ENCODE measurements around the gene GUK1. TPM values are rescaled to one million over a fixed set of nuclear protein-coding genes. Genes with fewer than 3 reads are reported as not detected.

GUK1 gene
- total RNA-seq, 1 donor from 2014 or later: 87.7 TPM

DNA sequence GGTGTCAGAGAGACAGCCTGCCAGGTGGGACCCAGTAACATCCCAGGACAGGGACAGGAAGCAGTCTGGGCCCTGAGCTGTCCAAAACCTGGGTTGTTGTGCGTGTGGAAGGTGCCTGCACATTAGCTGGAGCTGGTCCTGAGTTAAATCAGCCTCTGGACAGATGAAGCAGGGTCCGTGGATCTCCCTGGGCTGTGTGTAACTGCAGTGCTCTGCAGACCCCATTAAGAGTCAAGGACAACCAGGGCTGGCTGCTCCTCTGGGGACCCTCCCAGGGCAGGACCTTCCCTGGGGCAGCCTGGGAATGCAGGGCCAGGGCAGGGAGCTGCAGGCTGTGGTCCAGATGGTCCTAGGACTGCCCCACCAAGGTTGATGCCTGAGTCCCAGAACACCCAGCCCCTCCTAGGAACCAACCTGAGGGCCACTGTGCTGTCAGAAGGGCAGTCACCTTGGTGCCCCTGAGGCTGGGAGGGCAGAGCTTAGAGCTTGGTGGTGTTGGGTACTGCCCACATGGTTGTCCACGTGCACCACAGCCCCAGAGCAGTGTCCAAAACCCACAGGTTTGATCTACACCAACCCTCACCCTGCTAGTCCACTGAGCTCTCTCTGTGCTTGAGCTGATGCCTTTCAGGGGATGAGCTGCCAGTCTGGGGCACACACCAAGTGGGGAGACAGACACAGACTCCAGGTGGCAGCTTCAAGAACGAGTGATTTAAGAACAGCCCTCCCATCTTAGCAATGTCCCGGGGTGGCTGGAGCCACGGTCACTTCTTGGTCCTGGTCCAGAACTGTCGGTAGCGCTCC is 33.9 kb upstream of the GUK1 start:
- H3K4me3 ChIP-seq: no peak overlapping the region
- no peaks in the 10 kb centered on the region for H3K9me3 ChIP-seq (ENCODE audit: low read depth)
- no peak overlapping the region for H2AFZ ChIP-seq (replicated peaks)
- peaks cover 4% of the 10 kb centered on the region for H3K36me3 Mint-ChIP-seq
- H3K9me3 Mint-ChIP-seq: no peaks in the 10 kb centered on the region
- TF ChIP-seq, protein P1, sequence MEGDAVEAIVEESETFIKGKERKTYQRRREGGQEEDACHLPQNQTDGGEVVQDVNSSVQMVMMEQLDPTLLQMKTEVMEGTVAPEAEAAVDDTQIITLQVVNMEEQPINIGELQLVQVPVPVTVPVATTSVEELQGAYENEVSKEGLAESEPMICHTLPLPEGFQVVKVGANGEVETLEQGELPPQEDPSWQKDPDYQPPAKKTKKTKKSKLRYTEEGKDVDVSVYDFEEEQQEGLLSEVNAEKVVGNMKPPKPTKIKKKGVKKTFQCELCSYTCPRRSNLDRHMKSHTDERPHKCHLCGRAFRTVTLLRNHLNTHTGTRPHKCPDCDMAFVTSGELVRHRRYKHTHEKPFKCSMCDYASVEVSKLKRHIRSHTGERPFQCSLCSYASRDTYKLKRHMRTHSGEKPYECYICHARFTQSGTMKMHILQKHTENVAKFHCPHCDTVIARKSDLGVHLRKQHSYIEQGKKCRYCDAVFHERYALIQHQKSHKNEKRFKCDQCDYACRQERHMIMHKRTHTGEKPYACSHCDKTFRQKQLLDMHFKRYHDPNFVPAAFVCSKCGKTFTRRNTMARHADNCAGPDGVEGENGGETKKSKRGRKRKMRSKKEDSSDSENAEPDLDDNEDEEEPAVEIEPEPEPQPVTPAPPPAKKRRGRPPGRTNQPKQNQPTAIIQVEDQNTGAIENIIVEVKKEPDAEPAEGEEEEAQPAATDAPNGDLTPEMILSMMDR (IDR thresholded peaks at IDR 0.05): no peak
- no peak for TF ChIP-seq EZH2 (IDR thresholded peaks at IDR 0.05)
- TF ChIP-seq EZH2phosphoT487 (IDR thresholded peaks at IDR 0.05): no peak
- no peak overlapping the region for H3K27ac Mint-ChIP-seq
- no peak for DNase-seq (ENCODE audit: low spot score)
- peaks cover 33% of the 10 kb centered on the region for H3K4me1 Mint-ChIP-seq
- H3K27me3 Mint-ChIP-seq (ENCODE audit: insufficient read depth, low read depth): peaks cover 19% of the 10 kb centered on the region
- peaks cover 11% of the 10 kb centered on the region for H3K4me1 ChIP-seq
- H3K4me3 Mint-ChIP-seq: peak overlapping the region; percentile 70
- peaks cover 8% of the 10 kb centered on the region for H4K20me1 ChIP-seq (ENCODE audit: low read depth)
- H3K27ac ChIP-seq: no peak overlapping the region
- peaks cover 8% of the 10 kb centered on the region for H3K27me3 ChIP-seq
- H3F3A ChIP-seq (ENCODE audit: low read depth): peaks cover 17% of the 10 kb centered on the region
- H3K79me2 ChIP-seq (ENCODE audit: low read depth): peaks cover 30% of the 10 kb centered on the region
- H3K4me2 ChIP-seq: no peak overlapping the region
- H3K9ac ChIP-seq: no peak overlapping the region
- no peaks in the 10 kb centered on the region for H3K36me3 ChIP-seq

DNA sequence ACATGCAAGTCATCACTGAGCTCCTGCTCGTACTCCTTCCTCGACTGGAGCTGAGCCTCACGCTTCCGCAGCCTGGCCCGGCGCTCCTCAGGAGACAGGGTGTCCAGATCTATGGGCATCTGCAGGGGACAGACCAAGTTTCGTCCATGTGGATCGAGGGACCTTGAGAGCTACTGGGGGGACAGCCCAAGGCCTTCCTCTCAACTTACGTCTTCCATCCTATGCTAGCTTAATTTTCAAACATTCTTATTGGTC is 33.4 kb upstream of the GUK1 start:
- peaks cover 19% of the 10 kb centered on the region for H3K27me3 Mint-ChIP-seq (ENCODE audit: insufficient read depth, low read depth)
- H3F3A ChIP-seq (ENCODE audit: low read depth): peaks cover 13% of the 10 kb centered on the region
- H3K9me3 Mint-ChIP-seq: no peaks in the 10 kb centered on the region
- peaks cover 28% of the 10 kb centered on the region for H3K4me1 Mint-ChIP-seq
- no peak overlapping the region for H3K9ac ChIP-seq
- no peak for DNase-seq (ENCODE audit: low spot score)
- TF ChIP-seq EZH2phosphoT487 (IDR thresholded peaks at IDR 0.05): no peak
- TF ChIP-seq, protein P1 (IDR thresholded peaks at IDR 0.05): no peak
- TF ChIP-seq EZH2 (IDR thresholded peaks at IDR 0.05): no peak
- H3K27ac ChIP-seq: no peak overlapping the region
- H3K36me3 Mint-ChIP-seq: no peaks in the 10 kb centered on the region
- H2AFZ ChIP-seq (replicated peaks): no peak overlapping the region
- H3K9me3 ChIP-seq (ENCODE audit: low read depth): no peaks in the 10 kb centered on the region
- H3K27ac Mint-ChIP-seq: no peak overlapping the region
- peaks cover 11% of the 10 kb centered on the region for H3K4me1 ChIP-seq
- H3K36me3 ChIP-seq: no peaks in the 10 kb centered on the region
- no peak overlapping the region for H3K4me3 ChIP-seq
- peaks cover 25% of the 10 kb centered on the region for H3K79me2 ChIP-seq (ENCODE audit: low read depth)
- H3K27me3 ChIP-seq: peaks cover 8% of the 10 kb centered on the region
- peaks cover 3% of the 10 kb centered on the region for H4K20me1 ChIP-seq (ENCODE audit: low read depth)
- H3K4me2 ChIP-seq: no peak overlapping the region
- H3K4me3 Mint-ChIP-seq: peak overlapping the region; percentile 70

DNA sequence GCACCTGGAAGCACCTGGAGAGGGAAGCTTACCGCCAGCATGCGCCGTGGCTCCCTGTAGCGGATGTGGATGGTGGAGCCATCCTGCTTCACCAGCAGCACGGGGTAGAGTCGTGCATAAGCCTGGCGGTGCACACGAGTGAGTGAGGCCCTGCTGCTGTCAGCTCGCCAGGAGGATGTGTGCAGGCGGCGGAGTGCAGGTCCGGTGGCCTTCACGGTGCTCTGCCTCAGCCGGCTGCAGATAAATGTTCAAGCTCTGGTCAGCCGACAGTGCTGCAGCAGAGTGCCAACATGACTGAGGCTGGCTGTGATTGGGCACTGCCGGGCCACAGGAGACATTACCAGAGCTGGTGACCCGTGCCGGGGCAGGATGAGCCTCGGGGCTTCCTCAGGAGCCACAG is 32.4 kb upstream of the GUK1 start:
- DNase-seq (ENCODE audit: low spot score): no peak
- TF ChIP-seq EZH2phosphoT487 (IDR thresholded peaks at IDR 0.05) (no peak), EZH2 (IDR thresholded peaks at IDR 0.05) (no peak)
- TF ChIP-seq, protein P1 (IDR thresholded peaks at IDR 0.05): no peak
- H3K4me3 ChIP-seq: no peak overlapping the region

More for the DNA sequence above, 32.4 kb upstream of the GUK1 start:
- no peaks in the 10 kb centered on the region for H3K9me3 ChIP-seq (ENCODE audit: low read depth)
- no peak overlapping the region for H2AFZ ChIP-seq (replicated peaks)
- Mint-ChIP-seq H3K27me3 (ENCODE audit: insufficient read depth, low read depth) (peaks cover 19% of the 10 kb centered on the region), H3K4me3 (peak overlapping the region; percentile 96), H3K36me3 (no peaks in the 10 kb centered on the region), H3K4me1 (peaks cover 28% of the 10 kb centered on the region), H3K27ac (no peak overlapping the region), H3K9me3 (no peaks in the 10 kb centered on the region)
- H3K4me1 ChIP-seq: peaks cover 8% of the 10 kb centered on the region
- H3F3A ChIP-seq (ENCODE audit: low read depth): peaks cover 13% of the 10 kb centered on the region
- H3K79me2 ChIP-seq (ENCODE audit: low read depth): peaks cover 16% of the 10 kb centered on the region
- no peak overlapping the region for H3K4me2 ChIP-seq
- no peaks in the 10 kb centered on the region for H4K20me1 ChIP-seq (ENCODE audit: low read depth)
- H3K27ac ChIP-seq: no peak overlapping the region
- H3K9ac ChIP-seq: no peak overlapping the region
- H3K27me3 ChIP-seq: peaks cover 8% of the 10 kb centered on the region
- H3K36me3 ChIP-seq: no peaks in the 10 kb centered on the region
